Coronary artery (tissue), 2 donors: Measurements from ENCODE around the gene LCT.
"Not testable (repeated sequence)": the region's sequence is repeated elsewhere in the genome, so short reads cannot be mapped to it uniquely, and the experiment has no call there.

Experiments used
- DNase-seq: peaks from one replicate; pipeline ENCODE4 v3.0.0-alpha.2; 2017; ENCODE audit warnings: low spot score
- H3K27ac ChIP-seq, 2 donors: fragments of 200-600 bp; sonication (generic); one replicate each; pipeline ENCODE4 v1.5.1; 2016 to 2019
- H3K4me3 ChIP-seq: fragments of 200-600 bp; sonication (generic); 2 replicates; pipeline ENCODE4 v1.5.1; 2016; ENCODE audit warnings: mild to moderate bottlenecking, moderate library complexity
- TF ChIP-seq, protein P1 (sequence below): fragments of 200-600 bp; sonication (generic); IDR thresholded peaks from one replicate; pipeline ENCODE4 v1.5.1; 2019; ENCODE audit warnings: antibody characterized with exemption

Gene LCT

DNA sequence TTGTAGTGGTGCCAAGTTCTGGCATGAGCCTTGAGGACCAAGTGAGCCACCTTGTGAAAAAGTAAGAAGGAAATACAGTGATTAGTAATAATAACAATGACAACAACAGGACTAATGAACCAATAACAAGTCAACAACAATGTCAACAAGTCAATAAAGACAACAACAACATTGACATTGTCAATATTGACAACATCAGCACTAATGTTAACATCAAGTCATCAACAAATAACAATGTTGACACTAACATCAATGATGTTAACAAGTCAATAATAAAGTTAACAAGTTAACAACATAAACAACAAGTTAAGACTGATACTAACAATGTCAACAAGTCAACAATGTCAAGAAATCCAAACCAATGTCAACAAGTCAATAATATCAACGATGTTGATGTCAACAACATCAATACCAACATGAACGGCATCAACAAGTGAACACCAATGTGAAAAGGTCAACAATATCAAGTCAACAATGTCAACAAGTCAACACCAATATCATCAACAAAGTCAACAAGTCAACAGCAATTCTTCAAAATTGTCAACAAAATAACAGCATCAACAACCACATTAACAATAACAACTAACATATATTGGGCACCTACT, 24.0 kb downstream of the LCT start:
- TF ChIP-seq, protein P1, sequence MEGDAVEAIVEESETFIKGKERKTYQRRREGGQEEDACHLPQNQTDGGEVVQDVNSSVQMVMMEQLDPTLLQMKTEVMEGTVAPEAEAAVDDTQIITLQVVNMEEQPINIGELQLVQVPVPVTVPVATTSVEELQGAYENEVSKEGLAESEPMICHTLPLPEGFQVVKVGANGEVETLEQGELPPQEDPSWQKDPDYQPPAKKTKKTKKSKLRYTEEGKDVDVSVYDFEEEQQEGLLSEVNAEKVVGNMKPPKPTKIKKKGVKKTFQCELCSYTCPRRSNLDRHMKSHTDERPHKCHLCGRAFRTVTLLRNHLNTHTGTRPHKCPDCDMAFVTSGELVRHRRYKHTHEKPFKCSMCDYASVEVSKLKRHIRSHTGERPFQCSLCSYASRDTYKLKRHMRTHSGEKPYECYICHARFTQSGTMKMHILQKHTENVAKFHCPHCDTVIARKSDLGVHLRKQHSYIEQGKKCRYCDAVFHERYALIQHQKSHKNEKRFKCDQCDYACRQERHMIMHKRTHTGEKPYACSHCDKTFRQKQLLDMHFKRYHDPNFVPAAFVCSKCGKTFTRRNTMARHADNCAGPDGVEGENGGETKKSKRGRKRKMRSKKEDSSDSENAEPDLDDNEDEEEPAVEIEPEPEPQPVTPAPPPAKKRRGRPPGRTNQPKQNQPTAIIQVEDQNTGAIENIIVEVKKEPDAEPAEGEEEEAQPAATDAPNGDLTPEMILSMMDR, result no peak
- no peak overlapping the region for H3K27ac ChIP-seq
- H3K4me3 ChIP-seq, result no peak overlapping the region
- DNase-seq, result no peak

DNA sequence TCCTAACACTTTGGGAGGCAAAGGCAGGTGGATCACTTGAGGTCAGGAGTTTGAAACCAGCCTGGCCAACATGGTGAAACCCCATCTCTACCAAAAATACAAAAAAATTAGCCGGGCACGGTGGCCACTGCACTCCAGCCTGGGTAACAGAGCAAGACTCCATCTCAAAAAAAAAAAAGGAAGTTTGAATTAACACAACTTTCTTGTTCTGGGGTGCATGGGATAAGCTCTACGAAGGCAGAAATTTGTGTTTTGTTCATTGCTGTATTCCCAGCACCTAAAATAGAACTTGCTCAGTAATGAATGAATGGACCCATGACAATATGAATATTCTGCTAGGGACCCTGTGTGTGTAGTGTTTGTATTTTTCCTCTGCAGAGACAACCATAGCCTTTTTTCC, 29.1 kb downstream of the LCT start:
- H3K27ac ChIP-seq, DNase-seq, H3K4me3 ChIP-seq: not testable (repeated sequence)

DNA sequence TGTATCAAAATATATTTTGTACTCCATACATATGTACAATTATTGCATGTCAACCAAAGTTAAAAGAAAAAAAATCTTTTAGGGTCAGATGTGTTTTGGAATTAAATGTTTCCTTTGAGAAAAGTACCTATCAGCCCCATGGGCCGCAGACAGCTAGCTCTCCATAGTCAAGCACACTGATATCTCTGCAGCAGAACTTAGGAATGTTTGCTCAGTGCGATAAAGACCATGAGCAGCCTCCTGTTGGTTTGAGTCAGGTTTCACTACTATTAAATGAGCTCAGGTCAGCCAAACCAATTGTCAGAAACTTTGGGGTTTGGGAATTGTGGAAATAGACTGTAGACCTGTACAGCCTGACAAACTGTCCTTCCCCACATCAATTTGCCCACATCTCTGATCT, 33.7 kb downstream of the LCT start:
- no peak for DNase-seq
- TF ChIP-seq, protein P1, result no peak
- H3K27ac ChIP-seq, result no peak overlapping the region
- no peak overlapping the region for H3K4me3 ChIP-seq

DNA sequence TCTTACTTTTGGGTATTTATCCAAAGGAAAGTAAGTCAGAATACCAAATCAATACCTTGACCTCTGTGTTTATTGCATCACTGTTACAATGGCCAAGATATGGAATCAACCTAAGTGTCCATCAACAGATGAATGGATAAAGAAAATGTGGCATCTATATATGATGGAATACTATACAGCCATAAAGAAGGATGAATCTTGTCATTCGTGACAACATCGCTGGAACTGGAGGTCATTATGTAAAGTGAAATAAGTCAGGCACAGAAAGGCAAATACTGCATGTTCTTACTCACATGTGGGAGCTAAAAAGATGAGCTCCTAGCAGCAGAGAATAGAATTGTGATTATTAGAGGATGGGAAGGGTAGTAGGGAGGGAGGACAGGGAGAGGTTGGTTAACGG, 34.6 kb downstream of the LCT start:
- Histone ChIP-seq H3K27ac (no peak overlapping the region), H3K4me3 (no peak overlapping the region)
- TF ChIP-seq, protein P1, result no peak
- DNase-seq, result no peak

DNA sequence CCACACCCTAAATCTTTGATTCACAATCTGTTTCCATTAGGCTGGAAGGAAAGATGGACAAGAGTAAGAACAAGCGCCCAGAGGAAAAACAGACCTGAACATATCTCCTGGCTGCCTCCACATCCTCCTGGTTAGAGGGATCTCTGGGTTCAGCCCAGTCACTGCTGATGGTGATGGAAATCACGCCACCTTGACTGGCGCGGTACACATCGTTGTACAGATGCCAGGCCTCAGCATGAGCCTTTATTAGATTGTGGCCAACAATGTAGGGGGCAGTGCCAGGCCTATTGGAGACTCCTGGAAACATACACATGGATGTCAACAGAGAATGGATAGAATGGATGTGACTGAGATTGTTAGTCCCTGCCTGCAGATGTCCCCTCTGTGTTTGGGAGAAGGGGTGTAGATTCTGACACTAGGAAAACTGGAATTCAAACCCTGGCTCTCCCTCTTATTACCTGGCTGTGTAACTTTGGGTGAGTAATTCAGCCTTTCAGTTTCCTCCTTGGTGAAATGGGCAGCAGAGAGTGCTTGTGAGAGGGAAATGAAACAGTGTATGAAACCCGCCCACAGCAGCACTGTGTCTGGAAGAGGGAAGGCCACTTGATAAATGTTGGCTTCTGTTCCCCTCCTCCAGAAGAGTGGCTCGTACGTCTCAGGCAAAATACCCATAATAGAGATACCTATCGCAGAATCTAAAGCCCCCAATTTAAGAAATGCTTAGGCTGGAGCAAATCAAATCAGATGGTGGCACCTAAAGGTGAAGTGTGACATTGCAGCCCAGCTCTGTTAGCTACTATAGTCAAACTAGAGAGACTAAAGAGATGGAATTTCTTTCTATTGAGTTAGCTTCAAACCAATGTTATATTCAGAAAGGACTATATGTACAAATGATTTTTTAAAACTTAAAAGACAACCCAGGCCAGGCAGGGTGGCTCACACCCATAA, 36.2 kb downstream of the LCT start:
- no peak for DNase-seq
- H3K27ac ChIP-seq, result no peak overlapping the region
- no peak overlapping the region for H3K4me3 ChIP-seq
- TF ChIP-seq, protein P1, result no peak

DNA sequence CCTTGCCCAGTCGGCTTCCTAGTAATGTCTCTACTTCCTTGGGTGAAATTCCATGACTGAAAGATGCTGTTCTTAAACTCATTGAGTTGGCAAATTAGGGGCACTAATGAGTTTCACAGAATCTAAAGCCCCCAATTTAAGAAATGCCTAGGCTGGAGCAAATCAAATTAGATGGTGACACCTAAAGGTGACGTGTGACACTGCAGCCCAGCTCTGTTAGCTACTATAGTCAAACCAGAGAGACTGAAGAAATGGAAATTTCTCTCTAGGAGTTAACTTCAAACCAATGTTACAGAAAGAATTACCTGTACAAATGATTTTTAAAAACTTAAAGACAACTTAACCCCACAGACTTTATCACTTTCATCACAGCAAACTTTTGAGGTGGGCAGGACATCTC, 37.2 kb downstream of the LCT start:
- TF ChIP-seq, protein P1, result no peak
- no peak for DNase-seq
- H3K27ac ChIP-seq, result no peak overlapping the region
- no peak overlapping the region for H3K4me3 ChIP-seq

DNA sequence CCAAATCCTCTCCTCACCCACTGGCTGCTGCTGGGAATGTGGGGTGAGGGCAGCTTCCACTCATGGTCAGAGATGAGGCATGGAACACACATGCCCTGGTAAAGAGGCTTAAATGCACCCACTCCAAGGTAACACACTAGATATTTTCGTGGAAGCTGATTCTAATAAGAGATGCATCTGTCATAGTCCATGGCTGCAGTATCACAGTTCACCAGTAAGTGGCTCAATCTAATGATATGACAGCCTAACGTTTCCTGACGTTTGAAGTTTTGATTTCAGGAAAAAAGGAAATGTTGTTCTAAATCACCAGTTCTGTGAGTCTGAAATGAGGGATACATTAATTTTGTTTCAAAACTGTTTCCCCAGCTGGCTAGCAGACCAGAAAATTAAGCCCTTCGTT, 38.2 kb downstream of the LCT start:
- no peak for DNase-seq
- TF ChIP-seq, protein P1, result no peak
- Histone ChIP-seq H3K4me3 (no peak overlapping the region), H3K27ac (no peak overlapping the region)
